SU-DHL-6 (cell line): ENCODE data around the gene VPS9D1.

Experiments
- H2AFZ ChIP-seq: fragments of 200-600 bp; sonication (generic); 2 replicates; pipeline ENCODE4 v1.6.1; 2014; ENCODE audit warnings: low read depth, mild to moderate bottlenecking, moderate library complexity, mixed read lengths, antibody characterized with exemption, low read length; ENCODE audit not compliant: severe bottlenecking
- H3F3A ChIP-seq: fragments of 200-600 bp; shearing (Covaris generic); 2 replicates; pipeline ENCODE4 v1.6.0; 2016; ENCODE audit warnings: antibody characterized with exemption, mild to moderate bottlenecking; ENCODE audit not compliant: insufficient read depth
- H3K27ac ChIP-seq: fragments of 200-600 bp; sonication (generic); 2 replicates; pipeline ENCODE4 v1.5.1; 2016; ENCODE audit warnings: low read depth, mild to moderate bottlenecking, low read length, moderate library complexity, mixed read lengths
- H3K27me3 ChIP-seq: fragments of 200-600 bp; sonication (generic), shearing (Covaris generic); 2 replicates; pipeline ENCODE4 v1.6.0; 2014; ENCODE audit warnings: mild to moderate bottlenecking, low read length
- H3K36me3 ChIP-seq: fragments of 200-600 bp; sonication (generic); 2 replicates; pipeline ENCODE4 v1.6.1; 2014; ENCODE audit warnings: mild to moderate bottlenecking, low read length, mixed read lengths
- H3K4me2 ChIP-seq: fragments of 300-600, 200-600 bp; shearing (Covaris generic), sonication (generic); 2 replicates; pipeline ENCODE4 v1.6.0; 2014; ENCODE audit warnings: low read length, low read depth, mild to moderate bottlenecking; ENCODE audit not compliant: poor library complexity, severe bottlenecking
- H3K4me3 ChIP-seq: fragments of 200-600 bp; sonication (generic); 2 replicates; pipeline ENCODE4 v1.5.1; 2014; ENCODE audit warnings: antibody characterized with exemption, low read length, mild to moderate bottlenecking, mixed read lengths; ENCODE audit not compliant: insufficient read depth, poor library complexity, severe bottlenecking
- H3K79me2 ChIP-seq: fragments of 200-600 bp; sonication (generic); 2 replicates; pipeline ENCODE4 v1.6.1; 2014; ENCODE audit warnings: mild to moderate bottlenecking, low read length, moderate library complexity; ENCODE audit not compliant: insufficient read depth
- H3K9ac ChIP-seq: fragments of 200-600 bp; sonication (generic); 2 replicates; pipeline ENCODE4 v1.7.0; 2014; ENCODE audit warnings: mild to moderate bottlenecking, low read length
- H3K9me2 ChIP-seq: fragments of 200-600 bp; sonication (generic); replicated peaks from 2 replicates; pipeline ENCODE4 v1.6.1; 2014; ENCODE audit warnings: low read length; ENCODE audit not compliant: insufficient read depth
- H3K9me3 ChIP-seq: fragments of 200-600 bp; sonication (generic); 2 replicates; pipeline ENCODE4 v1.6.1; 2014; ENCODE audit warnings: low read length, mixed read lengths; ENCODE audit not compliant: insufficient read depth
- H4K20me1 ChIP-seq: fragments of 200-600 bp; sonication (generic); 2 replicates; pipeline ENCODE4 v1.6.1; 2014; ENCODE audit warnings: low read depth, mild to moderate bottlenecking, antibody characterized with exemption, low read length, moderate library complexity, mixed read lengths
- CTCF ChIP-seq: fragments of 200-600 bp; sonication (generic); IDR thresholded peaks from one replicate; pipeline ENCODE4 v1.5.1; 2017; ENCODE audit warnings: antibody characterized with exemption, mild to moderate bottlenecking, low read length, moderate library complexity; ENCODE audit not compliant: insufficient read depth, poor library complexity, severe bottlenecking
- EZH2phosphoT487 ChIP-seq: fragments of 200-600 bp; sonication (generic), shearing (Covaris generic); conservative IDR thresholded peaks from 2 replicates; pipeline ENCODE4 v1.6.1; 2018; ENCODE audit warnings: mild to moderate bottlenecking, antibody characterized with exemption, low read length, moderate library complexity, mixed read lengths

The VPS9D1 gene

GRCh38 chr16:89697161-89697615 lies 23.5 kb downstream of the VPS9D1 start:
- H3K9me3 ChIP-seq: no peaks in the 10 kb centered on the region
- H3F3A ChIP-seq: no peaks in the 10 kb centered on the region
- H3K27ac ChIP-seq: no peak overlapping the region
- no peak overlapping the region for H3K4me3 ChIP-seq
- no peaks in the 10 kb centered on the region for H3K36me3 ChIP-seq
- no peak overlapping the region for H3K9ac ChIP-seq
- H3K27me3 ChIP-seq: no peaks in the 10 kb centered on the region
- H3K4me2 ChIP-seq: no peak overlapping the region
- no peaks in the 10 kb centered on the region; the same call in 1 of the 2 replicates for H4K20me1 ChIP-seq
- no peaks in the 10 kb centered on the region for H3K9me2 ChIP-seq
- no peaks in the 10 kb centered on the region for H3K79me2 ChIP-seq
- TF ChIP-seq CTCF: no peak
- TF ChIP-seq EZH2phosphoT487: no peak
- H2AFZ ChIP-seq: no peak overlapping the region

- Histone ChIP-seq H3K4me2 (no peak overlapping the region), H3K9ac (no peak overlapping the region)
Observed at GRCh38 chr16:89696670-89697128, 24.0 kb downstream of the VPS9D1 start.

GRCh38 chr16:89695875-89696669 lies 24.6 kb downstream of the VPS9D1 start:
- H2AFZ ChIP-seq: no peak overlapping the region
- H3F3A ChIP-seq: no peaks in the 10 kb centered on the region
- no peaks in the 10 kb centered on the region for H3K9me3 ChIP-seq
- H4K20me1 ChIP-seq: no peaks in the 10 kb centered on the region; the same call in 1 of the 2 replicates
- H3K9me2 ChIP-seq: no peaks in the 10 kb centered on the region
- no peak overlapping the region for H3K9ac ChIP-seq
- no peak overlapping the region; the same call in 1 of the 2 replicates for H3K27ac ChIP-seq
- H3K4me2 ChIP-seq: no peak overlapping the region
- no peak for TF ChIP-seq CTCF
- TF ChIP-seq EZH2phosphoT487: no peak
- no peaks in the 10 kb centered on the region for H3K36me3 ChIP-seq
- H3K27me3 ChIP-seq: no peaks in the 10 kb centered on the region
- H3K79me2 ChIP-seq: no peaks in the 10 kb centered on the region
- H3K4me3 ChIP-seq: no peak overlapping the region

More at GRCh38 chr16:89696670-89697128, 24.0 kb downstream of the VPS9D1 start:
- Histone ChIP-seq H3K9me3 (no peaks in the 10 kb centered on the region), H3K79me2 (no peaks in the 10 kb centered on the region), H2AFZ (no peak overlapping the region), H4K20me1 (no peaks in the 10 kb centered on the region; the same call in 1 of the 2 replicates), H3F3A (no peaks in the 10 kb centered on the region), H3K27me3 (no peaks in the 10 kb centered on the region), H3K9me2 (no peaks in the 10 kb centered on the region), H3K36me3 (no peaks in the 10 kb centered on the region), H3K27ac (no peak overlapping the region; the same call in 1 of the 2 replicates), H3K4me3 (no peak overlapping the region)
- TF ChIP-seq CTCF (no peak), EZH2phosphoT487 (no peak)
